GM12801 (cell line): ENCODE results near the gene ARL2.

ENCODE experiments used
- TF ChIP-seq, protein P1 (sequence below): IDR thresholded peaks from one replicate; pipeline ENCODE4 v1.5.1; 2011; ENCODE audit warnings: control low read depth; ENCODE audit not compliant: insufficient read length; ENCODE audit errors: extremely low read depth

The ARL2 gene

DNA sequence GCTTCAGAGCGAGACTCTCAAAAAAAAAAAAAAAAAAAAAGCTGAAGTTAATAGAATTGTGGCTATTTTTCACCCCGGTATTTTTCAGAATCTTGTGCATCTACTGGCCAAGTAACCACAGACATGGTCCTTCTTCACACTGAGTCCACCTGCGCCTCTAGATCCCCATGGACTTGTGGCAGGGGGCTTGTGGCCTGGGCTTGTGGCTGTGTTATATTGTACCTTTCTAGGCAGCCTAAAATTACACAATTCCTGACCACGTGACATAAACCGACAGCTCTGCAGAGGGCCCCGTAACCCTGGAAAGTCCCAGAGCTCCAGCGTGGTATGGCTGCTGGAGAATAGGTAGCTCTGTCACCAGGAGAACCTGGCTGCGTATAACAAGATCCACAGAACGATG lies 55.3 kb downstream of the ARL2 start:
- TF ChIP-seq, protein P1, sequence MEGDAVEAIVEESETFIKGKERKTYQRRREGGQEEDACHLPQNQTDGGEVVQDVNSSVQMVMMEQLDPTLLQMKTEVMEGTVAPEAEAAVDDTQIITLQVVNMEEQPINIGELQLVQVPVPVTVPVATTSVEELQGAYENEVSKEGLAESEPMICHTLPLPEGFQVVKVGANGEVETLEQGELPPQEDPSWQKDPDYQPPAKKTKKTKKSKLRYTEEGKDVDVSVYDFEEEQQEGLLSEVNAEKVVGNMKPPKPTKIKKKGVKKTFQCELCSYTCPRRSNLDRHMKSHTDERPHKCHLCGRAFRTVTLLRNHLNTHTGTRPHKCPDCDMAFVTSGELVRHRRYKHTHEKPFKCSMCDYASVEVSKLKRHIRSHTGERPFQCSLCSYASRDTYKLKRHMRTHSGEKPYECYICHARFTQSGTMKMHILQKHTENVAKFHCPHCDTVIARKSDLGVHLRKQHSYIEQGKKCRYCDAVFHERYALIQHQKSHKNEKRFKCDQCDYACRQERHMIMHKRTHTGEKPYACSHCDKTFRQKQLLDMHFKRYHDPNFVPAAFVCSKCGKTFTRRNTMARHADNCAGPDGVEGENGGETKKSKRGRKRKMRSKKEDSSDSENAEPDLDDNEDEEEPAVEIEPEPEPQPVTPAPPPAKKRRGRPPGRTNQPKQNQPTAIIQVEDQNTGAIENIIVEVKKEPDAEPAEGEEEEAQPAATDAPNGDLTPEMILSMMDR: no peak
